Endothelial cell (in vitro differentiated cells): ENCODE measurements around the gene PLXDC1. TPM values are rescaled to one million over a fixed set of nuclear protein-coding genes. Genes with fewer than 3 reads are reported as not detected.

ENCODE experiments used
- DNase-seq: peaks from one replicate; pipeline ENCODE4 v3.0.0; 2021; ENCODE audit warnings: low spot score
- H3K27ac Mint-ChIP-seq: one replicate; pipeline ENCODE4 v1.8.0; 2021; ENCODE audit warnings: mixed read lengths, inconsistent platforms; ENCODE audit not compliant: unreplicated experiment
- H3K27me3 Mint-ChIP-seq: one replicate; pipeline ENCODE4 v1.8.0; 2021; ENCODE audit warnings: mild to moderate bottlenecking, moderate library complexity, mixed read lengths, inconsistent platforms; ENCODE audit not compliant: unreplicated experiment
- H3K36me3 Mint-ChIP-seq: one replicate; pipeline ENCODE4 v1.8.0; 2021; ENCODE audit warnings: mild to moderate bottlenecking, low read depth, mixed read lengths, inconsistent platforms; ENCODE audit not compliant: unreplicated experiment
- H3K4me1 Mint-ChIP-seq: one replicate; pipeline ENCODE4 v1.8.0; 2021; ENCODE audit warnings: mild to moderate bottlenecking, mixed read lengths, inconsistent platforms; ENCODE audit not compliant: unreplicated experiment
- H3K4me3 Mint-ChIP-seq: one replicate; pipeline ENCODE4 v1.8.0; 2021; ENCODE audit warnings: mild to moderate bottlenecking, mixed read lengths, inconsistent platforms; ENCODE audit not compliant: unreplicated experiment
- H3K9me3 Mint-ChIP-seq: one replicate; pipeline ENCODE4 v1.8.0; 2021; ENCODE audit warnings: mixed read lengths, inconsistent platforms; ENCODE audit not compliant: unreplicated experiment
- CTCF ChIP-seq: fragments of 200-600 bp; sonication (generic); IDR thresholded peaks from one replicate; pipeline ENCODE4 v1.5.0; 2021; ENCODE audit warnings: antibody characterized with exemption; ENCODE audit not compliant: unreplicated experiment
- total RNA-seq: library from RNA; stranded (reverse); fragmentation: NEBNext Ultra II Directional; extraction: Animal tissue kit (Norgen Biotek cat#: 25700); gene quantifications from one replicate; pipeline ENCODE4 v1.2.1, GENCODE V29; 2021; ENCODE audit not compliant: unreplicated experiment

Gene PLXDC1
- total RNA-seq, 1 donor from 2014 or later: 3.7 TPM

- peaks cover 24% of the 10 kb centered on the region for H3K4me1 Mint-ChIP-seq
- no peak for TF ChIP-seq CTCF
- peaks cover 3% of the 10 kb centered on the region for H3K36me3 Mint-ChIP-seq
- H3K9me3 Mint-ChIP-seq: no peaks in the 10 kb centered on the region
- no peak overlapping the region for H3K4me3 Mint-ChIP-seq
- DNase-seq: no peak
- peaks cover 3% of the 10 kb centered on the region for H3K27me3 Mint-ChIP-seq
- H3K27ac Mint-ChIP-seq: no peak overlapping the region
Observed at GRCh38 chr17:39141294-39141693, 10.1 kb downstream of the PLXDC1 start.

GRCh38 chr17:39139561-39139960, 11.9 kb downstream of the PLXDC1 start:
- Mint-ChIP-seq H3K4me1 (peaks cover 20% of the 10 kb centered on the region), H3K9me3 (no peaks in the 10 kb centered on the region), H3K27ac (no peak overlapping the region), H3K36me3 (no peaks in the 10 kb centered on the region), H3K27me3 (no peaks in the 10 kb centered on the region), H3K4me3 (no peak overlapping the region)
- DNase-seq: no peak
- no peak for TF ChIP-seq CTCF

GRCh38 chr17:39139161-39139511, 12.3 kb downstream of the PLXDC1 start:
- no peaks in the 10 kb centered on the region for H3K9me3 Mint-ChIP-seq
- no peak overlapping the region for H3K27ac Mint-ChIP-seq
- H3K4me1 Mint-ChIP-seq: peaks cover 16% of the 10 kb centered on the region
- H3K4me3 Mint-ChIP-seq: no peak overlapping the region
- H3K27me3 Mint-ChIP-seq: no peaks in the 10 kb centered on the region
- no peaks in the 10 kb centered on the region for H3K36me3 Mint-ChIP-seq
- no peak for TF ChIP-seq CTCF
- DNase-seq: no peak

GRCh38 chr17:39138431-39139160, 12.8 kb downstream of the PLXDC1 start:
- H3K4me3 Mint-ChIP-seq: no peak overlapping the region
- no peak for DNase-seq
- no peak for TF ChIP-seq CTCF
- no peaks in the 10 kb centered on the region for H3K36me3 Mint-ChIP-seq
- H3K9me3 Mint-ChIP-seq: no peaks in the 10 kb centered on the region
- no peaks in the 10 kb centered on the region for H3K27me3 Mint-ChIP-seq
- peaks cover 15% of the 10 kb centered on the region for H3K4me1 Mint-ChIP-seq
- no peak overlapping the region for H3K27ac Mint-ChIP-seq

- H3K9me3 Mint-ChIP-seq: no peaks in the 10 kb centered on the region
- no peak for DNase-seq
- TF ChIP-seq CTCF: no peak
- H3K36me3 Mint-ChIP-seq: no peaks in the 10 kb centered on the region
- H3K27me3 Mint-ChIP-seq: peaks cover 1% of the 10 kb centered on the region
- H3K27ac Mint-ChIP-seq: no peak overlapping the region
- no peak overlapping the region for H3K4me3 Mint-ChIP-seq
- peaks cover 15% of the 10 kb centered on the region for H3K4me1 Mint-ChIP-seq
Observed at GRCh38 chr17:39134878-39135277, 16.6 kb downstream of the PLXDC1 start.
